ENCODE data around the gene NUP42. TPM values are rescaled to one million over a fixed set of nuclear protein-coding genes. Genes with fewer than 3 reads are reported as not detected.
A peak's percentile ranks its signal among the peaks of the same experiment; 100 is the strongest.
"Not testable (repeated sequence)": the region's sequence is repeated elsewhere in the genome, so short reads cannot be mapped to it uniquely, and the experiment has no call there.

Gene NUP42
- total RNA-seq, 1 donor from 2014 or later, result 36.9 TPM

GRCh38 chr7:23196306-23196705, 14.5 kb downstream of the NUP42 start:
- Histone ChIP-seq H3K27me3 (ENCODE audit: insufficient read depth, low read length) (no peaks in the 10 kb centered on the region), H3K9me3 (ENCODE audit: insufficient read depth, low read depth, low read length) (no peaks in the 10 kb centered on the region), H3K36me3 (ENCODE audit: insufficient read depth, low read length) (peaks cover 21% of the 10 kb centered on the region), H3K4me2 (ENCODE audit: low read length) (no peak overlapping the region), H3K9ac (ENCODE audit: low read length) (no peak overlapping the region), H3K27ac (ENCODE audit: low read depth, low read length) (no peak overlapping the region), H3K79me2 (ENCODE audit: insufficient read depth, low read length) (no peaks in the 10 kb centered on the region), H3K4me3 (ENCODE audit: insufficient read depth, low read depth, low read length) (no peak overlapping the region), H3K4me1 (ENCODE audit: insufficient read depth, low read length) (no peaks in the 10 kb centered on the region), H2AFZ (ENCODE audit: low read depth, low read length) (no peak overlapping the region), H4K20me1 (ENCODE audit: insufficient read depth, low read length) (peaks cover 2% of the 10 kb centered on the region)
- DNase-seq (ENCODE audit: low read depth) (no peak), FAIRE-seq (peak; percentile 13)
- peaks cover 12% of the 10 kb centered on the region for H3K36me3 Mint-ChIP-seq (ENCODE audit: low read depth, unreplicated experiment)
- H3K27ac Mint-ChIP-seq (ENCODE audit: unreplicated experiment), result no peak overlapping the region
- H3K27me3 Mint-ChIP-seq (ENCODE audit: low read depth, unreplicated experiment), result no peaks in the 10 kb centered on the region
- no peak overlapping the region for H3K4me3 Mint-ChIP-seq (ENCODE audit: unreplicated experiment)
- TF ChIP-seq, protein P1, sequence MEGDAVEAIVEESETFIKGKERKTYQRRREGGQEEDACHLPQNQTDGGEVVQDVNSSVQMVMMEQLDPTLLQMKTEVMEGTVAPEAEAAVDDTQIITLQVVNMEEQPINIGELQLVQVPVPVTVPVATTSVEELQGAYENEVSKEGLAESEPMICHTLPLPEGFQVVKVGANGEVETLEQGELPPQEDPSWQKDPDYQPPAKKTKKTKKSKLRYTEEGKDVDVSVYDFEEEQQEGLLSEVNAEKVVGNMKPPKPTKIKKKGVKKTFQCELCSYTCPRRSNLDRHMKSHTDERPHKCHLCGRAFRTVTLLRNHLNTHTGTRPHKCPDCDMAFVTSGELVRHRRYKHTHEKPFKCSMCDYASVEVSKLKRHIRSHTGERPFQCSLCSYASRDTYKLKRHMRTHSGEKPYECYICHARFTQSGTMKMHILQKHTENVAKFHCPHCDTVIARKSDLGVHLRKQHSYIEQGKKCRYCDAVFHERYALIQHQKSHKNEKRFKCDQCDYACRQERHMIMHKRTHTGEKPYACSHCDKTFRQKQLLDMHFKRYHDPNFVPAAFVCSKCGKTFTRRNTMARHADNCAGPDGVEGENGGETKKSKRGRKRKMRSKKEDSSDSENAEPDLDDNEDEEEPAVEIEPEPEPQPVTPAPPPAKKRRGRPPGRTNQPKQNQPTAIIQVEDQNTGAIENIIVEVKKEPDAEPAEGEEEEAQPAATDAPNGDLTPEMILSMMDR (IDR thresholded peaks at IDR 0.05; ENCODE audit: insufficient read depth, low read depth, low read length), result no peak
- TF ChIP-seq EZH2 (IDR thresholded peaks at IDR 0.05; ENCODE audit: insufficient read depth, low read length), result no peak
- H3K4me1 Mint-ChIP-seq (ENCODE audit: low read depth, unreplicated experiment), result no peaks in the 10 kb centered on the region
- H3K9me3 Mint-ChIP-seq (ENCODE audit: unreplicated experiment), result no peaks in the 10 kb centered on the region

- H3K36me3 ChIP-seq (ENCODE audit: insufficient read depth, low read length), result peaks cover 21% of the 10 kb centered on the region
- H3K36me3 Mint-ChIP-seq (ENCODE audit: low read depth, unreplicated experiment), result peaks cover 11% of the 10 kb centered on the region
Measured at GRCh38 chr7:23197745-23198144, 15.9 kb downstream of the NUP42 start.

DNA sequence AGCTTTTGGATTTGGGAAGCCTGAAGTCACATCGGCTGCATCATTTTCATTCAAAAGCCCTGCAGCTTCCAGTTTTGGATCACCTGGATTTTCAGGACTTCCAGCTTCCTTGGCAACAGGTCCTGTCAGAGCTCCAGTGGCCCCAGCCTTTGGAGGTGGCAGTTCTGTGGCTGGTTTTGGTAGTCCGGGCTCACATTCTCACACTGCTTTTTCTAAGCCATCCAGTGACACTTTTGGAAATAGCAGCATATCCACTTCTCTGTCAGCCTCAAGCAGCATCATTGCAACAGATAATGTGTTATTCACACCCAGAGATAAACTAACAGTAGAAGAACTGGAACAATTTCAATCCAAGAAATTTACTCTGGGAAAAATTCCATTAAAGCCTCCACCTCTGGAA, 18.5 kb downstream of the NUP42 start:
- Mint-ChIP-seq H3K27me3 (ENCODE audit: low read depth, unreplicated experiment) (peaks cover under 1% of the 10 kb centered on the region), H3K36me3 (ENCODE audit: low read depth, unreplicated experiment) (peaks cover 5% of the 10 kb centered on the region), H3K27ac (ENCODE audit: unreplicated experiment) (no peak overlapping the region), H3K4me1 (ENCODE audit: low read depth, unreplicated experiment) (no peaks in the 10 kb centered on the region), H3K4me3 (ENCODE audit: unreplicated experiment) (no peak overlapping the region), H3K9me3 (ENCODE audit: unreplicated experiment) (no peaks in the 10 kb centered on the region)
- H3K79me2 ChIP-seq (ENCODE audit: insufficient read depth, low read length), result no peaks in the 10 kb centered on the region
- no peaks in the 10 kb centered on the region for H3K4me1 ChIP-seq (ENCODE audit: insufficient read depth, low read length)
- H3K4me2 ChIP-seq (ENCODE audit: low read length), result no peak overlapping the region
- no peaks in the 10 kb centered on the region for H3K9me3 ChIP-seq (ENCODE audit: insufficient read depth, low read depth, low read length)
- TF ChIP-seq EZH2 (IDR thresholded peaks at IDR 0.05; ENCODE audit: insufficient read depth, low read length), result no peak
- TF ChIP-seq, protein P1 (IDR thresholded peaks at IDR 0.05; ENCODE audit: insufficient read depth, low read depth, low read length), result no peak
- H4K20me1 ChIP-seq (ENCODE audit: insufficient read depth, low read length), result no peaks in the 10 kb centered on the region
- no peak overlapping the region for H3K27ac ChIP-seq (ENCODE audit: low read depth, low read length)
- DNase-seq (ENCODE audit: low read depth) (no peak), FAIRE-seq (no peak)
- H3K4me3 ChIP-seq (ENCODE audit: insufficient read depth, low read depth, low read length), result no peak overlapping the region
- no peak overlapping the region for H3K9ac ChIP-seq (ENCODE audit: low read length)
- H3K27me3 ChIP-seq (ENCODE audit: insufficient read depth, low read length), result no peaks in the 10 kb centered on the region
- H2AFZ ChIP-seq (ENCODE audit: low read depth, low read length), result no peak overlapping the region
- H3K36me3 ChIP-seq (ENCODE audit: insufficient read depth, low read length), result peaks cover 21% of the 10 kb centered on the region

More at GRCh38 chr7:23197745-23198144, 15.9 kb downstream of the NUP42 start:
- not testable (repeated sequence) for H3K27me3 Mint-ChIP-seq (ENCODE audit: low read depth, unreplicated experiment); H3K9me3 ChIP-seq (ENCODE audit: insufficient read depth, low read depth, low read length); H3K27ac Mint-ChIP-seq (ENCODE audit: unreplicated experiment); H4K20me1 ChIP-seq (ENCODE audit: insufficient read depth, low read length); FAIRE-seq; H3K9me3 Mint-ChIP-seq (ENCODE audit: unreplicated experiment); H3K4me3 Mint-ChIP-seq (ENCODE audit: unreplicated experiment); H3K9ac ChIP-seq (ENCODE audit: low read length); DNase-seq (ENCODE audit: low read depth); H3K4me1 Mint-ChIP-seq (ENCODE audit: low read depth, unreplicated experiment); H3K27me3 ChIP-seq (ENCODE audit: insufficient read depth, low read length); H3K27ac ChIP-seq (ENCODE audit: low read depth, low read length); H3K4me2 ChIP-seq (ENCODE audit: low read length); H2AFZ ChIP-seq (ENCODE audit: low read depth, low read length); H3K4me1 ChIP-seq (ENCODE audit: insufficient read depth, low read length); H3K79me2 ChIP-seq (ENCODE audit: insufficient read depth, low read length); H3K4me3 ChIP-seq (ENCODE audit: insufficient read depth, low read depth, low read length)
